GM21825 (cell line): Measurements from ENCODE around the gene TSEN2.
"Not testable (repeated sequence)": the region's sequence is repeated elsewhere in the genome, so short reads cannot be mapped to it uniquely, and the experiment has no call there.

ENCODE experiments used
- ATAC-seq: cut with Tn5 transposase; IDR thresholded peaks from one replicate; pipeline ENCODE4 v1.9.1; 2021; ENCODE audit warnings: mild to moderate bottlenecking, moderate library complexity; ENCODE audit not compliant: unreplicated experiment

TSEN2 gene

GRCh38 chr3:12470680-12471079 lies 13.6 kb upstream of the TSEN2 start:
- no peak for ATAC-seq

- no peak for ATAC-seq
Measured at GRCh38 chr3:12471241-12471640, 13.0 kb upstream of the TSEN2 start.

GRCh38 chr3:12472000-12472610 lies 12.2 kb upstream of the TSEN2 start:
- no peak for ATAC-seq

- no peak for ATAC-seq
Measured at GRCh38 chr3:12472796-12473195, 11.5 kb upstream of the TSEN2 start.

GRCh38 chr3:12473511-12473910 lies 10.8 kb upstream of the TSEN2 start:
- ATAC-seq, result no peak

GRCh38 chr3:12476238-12476897 lies 7.9 kb upstream of the TSEN2 start:
- ATAC-seq, result no peak

- ATAC-seq, result no peak
Measured at GRCh38 chr3:12477256-12477655, 7.0 kb upstream of the TSEN2 start.

- ATAC-seq, result no peak
Measured at GRCh38 chr3:12478326-12478725, 6.0 kb upstream of the TSEN2 start.

GRCh38 chr3:12479198-12479597 lies 5.1 kb upstream of the TSEN2 start:
- ATAC-seq, result not testable (repeated sequence)

- ATAC-seq, result no peak
Measured at GRCh38 chr3:12479919-12480427, 4.3 kb upstream of the TSEN2 start.

- no peak for ATAC-seq
Measured at GRCh38 chr3:12483410-12483809, 870 bp upstream of the TSEN2 start.

- ATAC-seq, result no peak
Measured at GRCh38 chr3:12483872-12484197, 445 bp upstream of the TSEN2 start.

GRCh38 chr3:12484983-12485327 lies 675 bp downstream of the TSEN2 start:
- no peak for ATAC-seq

- ATAC-seq, result no peak
Measured at GRCh38 chr3:12486001-12486400, 1.7 kb downstream of the TSEN2 start.

GRCh38 chr3:12486916-12487315 lies 2.6 kb downstream of the TSEN2 start:
- no peak for ATAC-seq

GRCh38 chr3:12487336-12487735 lies 3.1 kb downstream of the TSEN2 start:
- ATAC-seq, result no peak

GRCh38 chr3:12487786-12488185 lies 3.5 kb downstream of the TSEN2 start:
- ATAC-seq, result no peak

- no peak for ATAC-seq
Measured at GRCh38 chr3:12489368-12489767, 5.1 kb downstream of the TSEN2 start.

GRCh38 chr3:12489832-12490231 lies 5.6 kb downstream of the TSEN2 start:
- no peak for ATAC-seq

GRCh38 chr3:12490547-12490946 lies 6.3 kb downstream of the TSEN2 start:
- no peak for ATAC-seq

- no peak for ATAC-seq
Measured at GRCh38 chr3:12495749-12496452, 11.6 kb downstream of the TSEN2 start.

- no peak for ATAC-seq
Measured at GRCh38 chr3:12496453-12496761, 12.1 kb downstream of the TSEN2 start.
